Activated T-cell treated with anti-CD3 and anti-CD28 coated beads, Interleukin-2, amount 50 U/mL, for 72 hours (primary cell): ENCODE results near the gene AGPAT3. TPM values are rescaled to one million over a fixed set of nuclear protein-coding genes. Genes with fewer than 3 reads are reported as not detected.
"Not testable (repeated sequence)": the region's sequence is repeated elsewhere in the genome, so short reads cannot be mapped to it uniquely, and the experiment has no call there.

Source experiments
- ATAC-seq, 2 donors: fragments of 150-1000 bp; cut with Tn5 transposase; replicated peaks in 1 of 2; 2 replicates each; pipeline ENCODE4 v1.10.0; 2021; ENCODE audit warnings: moderate library complexity in 2 of 2, mild to moderate bottlenecking in 1 of 2
- DNase-seq, 2 donors: peaks; one replicate each; pipeline ENCODE4 v3.0.0; 2021 to 2022; ENCODE audit warnings: mixed read lengths in 1 of 2
- H3K27ac Mint-ChIP-seq: one replicate; pipeline ENCODE4 v1.8.0; 2022; ENCODE audit warnings: mild to moderate bottlenecking, moderate library complexity, mixed read lengths
- H3K27me3 Mint-ChIP-seq: one replicate; pipeline ENCODE4 v1.8.0; 2022; ENCODE audit warnings: low read depth, mixed read lengths
- H3K36me3 Mint-ChIP-seq, 2 donors: one replicate each; pipeline ENCODE4 v1.8.0; 2022; ENCODE audit warnings: mixed read lengths in 2 of 2, mild to moderate bottlenecking in 1 of 2; ENCODE audit not compliant: insufficient read depth in 2 of 2
- H3K4me1 Mint-ChIP-seq: one replicate; pipeline ENCODE4 v1.8.0; 2022; ENCODE audit warnings: low read depth, mixed read lengths
- H3K4me3 Mint-ChIP-seq, 2 donors: one replicate each; pipeline ENCODE4 v1.8.0; 2022; ENCODE audit warnings: mild to moderate bottlenecking in 2 of 2, mixed read lengths in 2 of 2, moderate library complexity in 2 of 2
- H3K9me3 Mint-ChIP-seq, 2 donors: one replicate each; pipeline ENCODE4 v1.8.0; 2022; ENCODE audit warnings: mixed read lengths in 2 of 2
- total RNA-seq, 2 donors: library from RNA; stranded (reverse); gene quantifications; one replicate each; pipeline ENCODE4 v1.2.3, GENCODE V29; 2022

AGPAT3 gene
- total RNA-seq, 2 donors from 2014 or later = 86.1 to 87.1 TPM

DNA sequence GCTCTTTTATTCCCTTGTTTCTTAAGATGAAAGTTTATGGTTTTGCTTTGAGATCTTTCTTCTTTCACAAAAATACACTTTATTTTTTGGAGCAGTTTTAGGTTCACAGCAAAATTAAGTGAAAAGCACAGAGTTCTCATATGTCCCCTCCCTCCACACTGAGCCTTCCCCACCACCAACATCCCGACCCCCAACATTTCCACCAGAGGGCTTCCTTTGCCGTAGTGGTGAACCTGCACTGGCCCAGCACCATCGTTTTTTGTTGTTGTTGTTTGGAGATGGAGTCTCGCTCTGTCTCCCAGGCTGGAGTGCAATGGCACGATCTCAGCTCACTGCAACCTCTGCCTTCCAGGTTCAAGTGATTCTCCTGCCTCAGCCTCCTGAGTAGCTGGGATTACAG is 20.1 kb upstream of the AGPAT3 start:
- not testable (repeated sequence) for ATAC-seq, H3K4me3 Mint-ChIP-seq, DNase-seq, H3K9me3 Mint-ChIP-seq, H3K36me3 Mint-ChIP-seq, H3K27me3 Mint-ChIP-seq, H3K27ac Mint-ChIP-seq
- peaks cover 30% of the 10 kb centered on the region for H3K4me1 Mint-ChIP-seq

DNA sequence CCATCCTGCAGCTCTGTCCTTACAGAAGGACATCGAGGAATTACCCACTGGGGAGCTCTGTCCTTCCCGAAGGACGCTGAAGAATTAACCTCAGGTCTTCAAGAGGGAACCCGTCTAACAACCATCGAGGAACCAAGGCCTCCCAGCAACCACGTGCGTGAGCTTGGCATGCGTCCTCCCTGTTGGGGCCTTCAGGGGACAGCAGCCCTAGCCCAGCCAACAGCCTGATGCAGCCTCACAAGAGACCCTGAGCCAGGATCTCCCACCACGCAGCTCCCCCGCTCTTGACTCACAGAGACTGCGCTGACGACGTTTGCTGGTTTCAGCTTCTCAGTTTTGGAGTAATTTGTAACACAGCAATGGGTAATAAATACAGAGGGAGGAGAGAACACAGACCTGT is 19.6 kb upstream of the AGPAT3 start:
- Mint-ChIP-seq H3K27me3 (no peaks in the 10 kb centered on the region), H3K4me1 (peaks cover 26% of the 10 kb centered on the region), H3K27ac (no peak overlapping the region), H3K9me3 (peaks cover 0 to 3% of the 10 kb centered on the region in 2 donors), H3K4me3 (no peak overlapping the region), H3K36me3 (peaks cover 0 to 4% of the 10 kb centered on the region in 2 donors)
- ATAC-seq (no peak), DNase-seq (no peak)

GRCh38 chr21:43846430-43846829 is 18.6 kb upstream of the AGPAT3 start:
- H3K4me1 Mint-ChIP-seq = peaks cover 26% of the 10 kb centered on the region
- H3K27ac Mint-ChIP-seq = no peak overlapping the region
- DNase-seq (no peak), ATAC-seq (no peak)
- peaks cover 3 to 6% of the 10 kb centered on the region in 2 donors for H3K9me3 Mint-ChIP-seq
- H3K27me3 Mint-ChIP-seq = no peaks in the 10 kb centered on the region
- no peak overlapping the region for H3K4me3 Mint-ChIP-seq
- H3K36me3 Mint-ChIP-seq = peaks cover 5 to 7% of the 10 kb centered on the region in 2 donors

- Mint-ChIP-seq H3K36me3 (peaks cover 5 to 7% of the 10 kb centered on the region in 2 donors), H3K27ac (no peak overlapping the region), H3K27me3 (no peaks in the 10 kb centered on the region), H3K4me1 (peaks cover 22% of the 10 kb centered on the region), H3K4me3 (no peak overlapping the region), H3K9me3 (peaks cover 3 to 6% of the 10 kb centered on the region in 2 donors)
- ATAC-seq = no peak
- DNase-seq = no peak
Measured at GRCh38 chr21:43847301-43847700, 17.7 kb upstream of the AGPAT3 start.

DNA sequence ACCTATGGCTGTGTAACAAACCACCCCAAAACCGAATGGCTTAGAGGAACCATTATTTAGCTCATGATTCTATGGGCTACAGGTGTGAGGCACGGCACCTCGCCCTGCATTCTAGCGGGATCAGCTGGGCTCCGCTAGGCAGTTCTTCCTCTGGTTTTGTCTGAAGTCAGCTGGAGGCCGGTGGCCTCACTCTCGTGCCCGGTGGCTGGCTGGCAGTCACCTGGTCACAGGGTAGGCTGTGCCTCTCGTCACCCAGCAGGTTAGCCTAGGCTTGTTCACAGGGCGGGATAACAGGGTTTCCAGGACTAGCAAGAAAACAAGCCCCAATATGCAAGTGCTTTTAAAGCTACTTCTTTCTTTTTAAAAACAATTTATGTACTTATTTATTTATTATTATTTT is 16.3 kb upstream of the AGPAT3 start:
- no peak for ATAC-seq
- H3K27me3 Mint-ChIP-seq = peaks cover 4% of the 10 kb centered on the region
- no peak overlapping the region for H3K4me3 Mint-ChIP-seq
- H3K9me3 Mint-ChIP-seq = peaks cover 3 to 6% of the 10 kb centered on the region in 2 donors
- peaks cover 5 to 7% of the 10 kb centered on the region in 2 donors for H3K36me3 Mint-ChIP-seq
- no peak for DNase-seq
- H3K27ac Mint-ChIP-seq = no peak overlapping the region
- peaks cover 7% of the 10 kb centered on the region for H3K4me1 Mint-ChIP-seq

- peaks cover 5% of the 10 kb centered on the region in 2 donors for H3K36me3 Mint-ChIP-seq
Measured at GRCh38 chr21:43849532-43850299, 15.3 kb upstream of the AGPAT3 start.

GRCh38 chr21:43850728-43851295 is 14.2 kb upstream of the AGPAT3 start:
- Mint-ChIP-seq H3K36me3 (peaks cover 4 to 5% of the 10 kb centered on the region in 2 donors), H3K27me3 (peaks cover 7% of the 10 kb centered on the region), H3K4me3 (no peak overlapping the region), H3K4me1 (peaks cover 19% of the 10 kb centered on the region), H3K27ac (no peak overlapping the region), H3K9me3 (peaks cover 3 to 6% of the 10 kb centered on the region in 2 donors)
- DNase-seq (no peak), ATAC-seq (peak in 1 of 2 donors; percentile 11)

More at GRCh38 chr21:43849532-43850299, 15.3 kb upstream of the AGPAT3 start:
- H3K4me3 Mint-ChIP-seq = no peak overlapping the region
- DNase-seq = no peak
- H3K9me3 Mint-ChIP-seq = peaks cover 3 to 6% of the 10 kb centered on the region in 2 donors
- ATAC-seq = no peak
- peaks cover 11% of the 10 kb centered on the region for H3K4me1 Mint-ChIP-seq
- H3K27ac Mint-ChIP-seq = no peak overlapping the region
- H3K27me3 Mint-ChIP-seq = peaks cover 7% of the 10 kb centered on the region

GRCh38 chr21:43851593-43851992 is 13.4 kb upstream of the AGPAT3 start:
- H3K9me3 Mint-ChIP-seq = peaks cover 3 to 6% of the 10 kb centered on the region in 2 donors
- DNase-seq (no peak), ATAC-seq (no peak)
- H3K4me1 Mint-ChIP-seq = peaks cover 24% of the 10 kb centered on the region
- H3K27me3 Mint-ChIP-seq = peaks cover 7% of the 10 kb centered on the region
- peaks cover 4 to 5% of the 10 kb centered on the region in 2 donors for H3K36me3 Mint-ChIP-seq
- no peak overlapping the region for H3K4me3 Mint-ChIP-seq
- H3K27ac Mint-ChIP-seq = no peak overlapping the region

DNA sequence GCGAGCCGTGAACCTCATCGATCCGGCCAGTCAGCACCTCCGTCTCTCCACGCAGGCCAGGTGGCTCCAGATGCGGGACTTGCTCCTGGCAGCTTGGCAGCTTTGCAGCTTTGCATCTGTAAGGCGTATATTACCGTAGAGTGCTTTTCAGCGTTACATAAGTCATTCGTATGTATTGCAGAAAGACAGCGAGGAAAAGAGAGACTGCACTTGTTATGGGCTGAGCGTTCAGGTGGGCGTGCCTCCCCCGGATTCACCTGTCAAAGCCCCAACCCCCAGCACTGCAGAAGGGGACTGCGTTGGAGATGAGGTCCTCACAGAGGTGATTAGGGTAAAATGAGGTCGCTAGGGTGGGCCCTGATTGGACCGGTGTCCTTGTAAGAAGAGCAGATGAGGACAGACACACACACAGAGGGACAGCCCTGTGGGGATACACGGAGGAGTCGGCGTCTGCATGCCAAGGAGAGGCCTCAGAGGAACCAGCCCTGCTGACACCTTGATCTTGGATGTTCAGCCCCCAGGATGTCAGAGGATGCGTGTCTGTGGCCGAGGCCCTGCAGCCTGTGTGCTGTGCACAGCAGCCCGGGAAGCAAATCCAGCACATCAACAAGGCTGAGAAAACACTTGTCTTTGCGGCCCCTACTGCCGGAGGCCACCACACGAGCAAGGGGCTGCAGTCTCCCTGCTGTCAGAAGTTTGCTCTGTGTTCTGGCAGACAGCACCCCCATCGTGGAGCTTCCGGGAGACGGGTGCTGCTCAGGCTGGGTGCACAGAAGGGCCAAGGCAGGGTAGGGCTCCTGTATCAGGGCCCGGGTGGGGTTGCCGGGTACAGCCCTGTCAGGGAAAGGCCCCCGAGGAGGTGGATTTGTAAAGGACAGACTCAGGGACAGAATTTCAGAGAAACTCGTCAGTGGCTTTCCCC is 10.9 kb upstream of the AGPAT3 start:
- Mint-ChIP-seq H3K9me3 (peaks cover 3 to 6% of the 10 kb centered on the region in 2 donors), H3K4me3 (peak overlapping the region; percentile 79 to 82), H3K27ac (no peak overlapping the region), H3K27me3 (peaks cover 12% of the 10 kb centered on the region), H3K4me1 (peaks cover 36% of the 10 kb centered on the region), H3K36me3 (peaks cover 4 to 5% of the 10 kb centered on the region in 2 donors)
- DNase-seq = no peak
- no peak for ATAC-seq

DNA sequence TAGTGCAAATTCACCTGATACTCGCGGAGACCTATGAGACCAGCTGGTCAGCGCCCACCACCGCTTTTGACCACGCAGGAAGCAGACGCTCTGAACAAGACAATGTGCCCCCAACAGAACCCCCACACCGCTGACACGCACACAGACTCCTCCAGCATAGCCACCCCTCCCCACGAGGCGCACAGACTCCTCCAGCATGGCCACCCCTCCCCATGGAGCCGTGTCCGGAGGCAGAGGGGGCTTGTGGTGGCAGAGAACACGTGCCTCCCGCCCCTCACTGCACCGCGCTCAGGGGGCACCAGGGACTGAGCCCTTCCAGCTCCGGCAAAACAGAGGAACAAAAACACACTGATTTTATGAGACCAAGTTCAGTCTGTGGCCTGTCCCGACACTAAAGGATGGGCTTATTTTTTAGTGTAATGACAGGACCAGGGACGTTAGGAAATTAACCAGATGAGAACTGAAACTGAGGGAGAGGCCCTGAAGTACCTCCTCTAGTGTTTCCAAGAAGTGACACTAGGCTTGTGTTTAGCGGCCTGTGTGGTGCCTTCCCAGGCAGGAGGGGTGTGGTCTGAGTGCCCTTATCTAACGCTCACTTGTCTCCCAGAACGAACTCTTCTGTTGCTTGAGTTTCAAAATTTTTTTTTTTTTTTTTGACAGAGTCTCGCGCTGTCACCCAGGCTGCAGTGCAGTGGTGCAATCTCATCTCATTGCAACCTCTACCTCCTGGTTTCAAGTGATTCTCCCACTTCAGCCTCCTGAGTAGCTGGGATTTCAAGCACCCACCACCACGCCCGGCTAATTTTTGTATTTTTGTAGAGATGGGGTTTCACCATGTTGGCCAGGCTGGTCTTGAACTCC is 10.0 kb upstream of the AGPAT3 start:
- Mint-ChIP-seq H3K9me3 (peaks cover 3 to 4% of the 10 kb centered on the region in 2 donors), H3K4me1 (peaks cover 36% of the 10 kb centered on the region), H3K36me3 (peaks cover 3 to 5% of the 10 kb centered on the region in 2 donors), H3K27me3 (peaks cover 12% of the 10 kb centered on the region), H3K27ac (peak overlapping the region; percentile 76), H3K4me3 (peak overlapping the region; percentile 79 to 82)
- ATAC-seq = peak; percentile 95 to 96
- peak; percentile 66 to 73 for DNase-seq

DNA sequence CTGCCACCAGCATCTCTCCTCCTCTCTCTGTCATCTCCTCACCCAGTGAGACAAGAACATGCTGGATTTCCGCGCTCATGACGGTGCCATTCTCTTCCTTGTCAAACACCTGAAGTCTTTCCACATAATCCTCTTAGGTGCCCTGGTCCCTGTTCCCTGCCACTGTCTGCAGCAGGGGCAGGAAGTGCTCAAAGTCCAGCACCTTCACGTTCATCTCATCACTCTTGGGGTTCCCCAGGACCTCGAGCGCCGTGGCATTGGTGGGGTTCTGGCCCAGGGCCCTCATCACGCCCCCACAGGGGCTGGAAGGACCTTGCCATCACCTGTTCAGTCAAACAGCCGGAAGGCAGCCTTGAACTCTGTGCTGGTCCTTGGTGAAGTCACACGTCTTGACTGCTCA is 9.1 kb upstream of the AGPAT3 start:
- peak overlapping the region; percentile 23 to 62 for H3K4me3 Mint-ChIP-seq
- no peak for DNase-seq
- no peak overlapping the region for H3K27ac Mint-ChIP-seq
- H3K27me3 Mint-ChIP-seq = peaks cover 12% of the 10 kb centered on the region
- ATAC-seq = no peak
- H3K9me3 Mint-ChIP-seq = no peaks in the 10 kb centered on the region
- peaks cover 36% of the 10 kb centered on the region for H3K4me1 Mint-ChIP-seq
- H3K36me3 Mint-ChIP-seq = peaks cover 0 to under 1% of the 10 kb centered on the region in 2 donors
